NCI-H345 treated with DMSO at 0.1 percent for 48 hours (cell line): ENCODE measurements around the gene PRR13.
"Not testable (repeated sequence)": the region's sequence is repeated elsewhere in the genome, so short reads cannot be mapped to it uniquely, and the experiment has no call there.

Experiments
- DNase-seq: peaks from one replicate; lab custom pipeline; 2025; ENCODE audit not compliant: unreplicated experiment; lab: John Stamatoyannopoulos, UW

PRR13 gene

GRCh38 chr12:53441040-53441833, at the start of gene PRR13:
TSS of gene PRR13 (plus strand) at chr12:53441734. CDS start at chr12:53442715, 981 bp downstream.
- peak; percentile 98 for DNase-seq

GRCh38 chr12:53399896-53400295, 41.6 kb upstream of the PRR13 start:
- no peak for DNase-seq

- DNase-seq: not testable (repeated sequence)
These were observed 39.2 kb upstream of the PRR13 start for GRCh38 chr12:53402351-53402750.

- DNase-seq: no peak
These were observed 38.7 kb upstream of the PRR13 start for GRCh38 chr12:53402871-53403270.

- no peak for DNase-seq
These were observed 30.6 kb upstream of the PRR13 start for GRCh38 chr12:53410951-53411350.

- DNase-seq: no peak
These were observed 27.9 kb upstream of the PRR13 start for GRCh38 chr12:53413485-53414204.

GRCh38 chr12:53414756-53415417, 26.6 kb upstream of the PRR13 start:
- DNase-seq: no peak

- DNase-seq: not testable (repeated sequence)
These were observed 25.7 kb upstream of the PRR13 start for GRCh38 chr12:53415752-53416389.

GRCh38 chr12:53417291-53417816, 24.2 kb upstream of the PRR13 start:
- not testable (repeated sequence) for DNase-seq

GRCh38 chr12:53418221-53418620, 23.3 kb upstream of the PRR13 start:
- no peak for DNase-seq

GRCh38 chr12:53419756-53420155, 21.8 kb upstream of the PRR13 start:
- DNase-seq: no peak

GRCh38 chr12:53422247-53422646, 19.3 kb upstream of the PRR13 start:
- not testable (repeated sequence) for DNase-seq

GRCh38 chr12:53423597-53423996, 17.9 kb upstream of the PRR13 start, which contains the start of gene AMHR2:
TSS of gene AMHR2 (plus strand) at chr12:53423855. CDS start at chr12:53423935, 80 bp downstream.
- DNase-seq: no peak

- no peak for DNase-seq
These were observed 16.7 kb upstream of the PRR13 start for GRCh38 chr12:53424626-53425514.

GRCh38 chr12:53425515-53426150, 15.9 kb upstream of the PRR13 start:
- no peak for DNase-seq

- DNase-seq: no peak
These were observed 13.5 kb upstream of the PRR13 start for GRCh38 chr12:53427905-53428594.

- no peak for DNase-seq
These were observed 12.8 kb upstream of the PRR13 start for GRCh38 chr12:53428741-53429140.

- no peak for DNase-seq
These were observed 11.4 kb upstream of the PRR13 start for GRCh38 chr12:53430116-53430515.

GRCh38 chr12:53431187-53431586, 10.3 kb upstream of the PRR13 start:
- no peak for DNase-seq
